SH-SY5Y (cell line): ENCODE measurements around the gene EPB41.

Source experiments
- GATA2 ChIP-seq: IDR thresholded peaks from 2 replicates; pipeline ENCODE4 v1.6.1; 2011; ENCODE audit warnings: mild to moderate bottlenecking, low read depth, low read length
- GATA3 ChIP-seq: IDR thresholded peaks from 2 replicates; pipeline ENCODE4 v1.6.1; 2011; ENCODE audit warnings: low read depth, mild to moderate bottlenecking, low read length, moderate library complexity

EPB41 gene

GRCh38 chr1:29117381-29117780, 203.0 kb downstream of the EPB41 start:
- no peak for TF ChIP-seq GATA3
- TF ChIP-seq GATA2, result no peak

GRCh38 chr1:29119121-29119929, 205.0 kb downstream of the EPB41 start:
- TF ChIP-seq GATA3, result no peak
- TF ChIP-seq GATA2, result no peak

GRCh38 chr1:29120367-29120766, 206.0 kb downstream of the EPB41 start:
- TF ChIP-seq GATA2 (no peak), GATA3 (no peak)

GRCh38 chr1:29120947-29121485, 206.6 kb downstream of the EPB41 start:
- TF ChIP-seq GATA2 (no peak), GATA3 (no peak)

GRCh38 chr1:29121516-29121935, 207.2 kb downstream of the EPB41 start:
- TF ChIP-seq GATA3 (no peak), GATA2 (no peak)

GRCh38 chr1:29121936-29122681, 207.7 kb downstream of the EPB41 start:
- TF ChIP-seq GATA3, result no peak

GRCh38 chr1:29122682-29123052, 208.3 kb downstream of the EPB41 start:
- TF ChIP-seq GATA3 (no peak), GATA2 (no peak)

- TF ChIP-seq GATA2, result no peak
- TF ChIP-seq GATA3, result no peak
These were observed 208.9 kb downstream of the EPB41 start for GRCh38 chr1:29123053-29123886.

GRCh38 chr1:29123887-29124365, 209.6 kb downstream of the EPB41 start, which contains the start of gene TMEM200B:
TMEM200B (minus strand) TSS chr1:29123903; CDS start chr1:29121828, 2,075 bp downstream.
- TF ChIP-seq GATA2, result no peak
- no peak for TF ChIP-seq GATA3

- TF ChIP-seq GATA3 (no peak), GATA2 (no peak)
These were observed 210.2 kb downstream of the EPB41 start for GRCh38 chr1:29124366-29125236.

- TF ChIP-seq GATA2, result no peak
These were observed 210.9 kb downstream of the EPB41 start for GRCh38 chr1:29125237-29125641.

GRCh38 chr1:29125788-29126187, 211.4 kb downstream of the EPB41 start:
- TF ChIP-seq GATA2 (no peak), GATA3 (no peak)

GRCh38 chr1:29126198-29126597, 211.8 kb downstream of the EPB41 start:
- TF ChIP-seq GATA2, result no peak
- no peak for TF ChIP-seq GATA3

- TF ChIP-seq GATA2 (no peak), GATA3 (no peak)
These were observed 214.4 kb downstream of the EPB41 start for GRCh38 chr1:29128739-29129138.

GRCh38 chr1:29129916-29130315, 215.5 kb downstream of the EPB41 start:
- no peak for TF ChIP-seq GATA2
- no peak for TF ChIP-seq GATA3
